GM18951 (cell line): Measurements from ENCODE around the gene ADH7.

Source experiments
- POLR2A ChIP-seq: IDR thresholded peaks from 4 replicates; pipeline ENCODE4 v1.6.1; 2011; ENCODE audit warnings: mild to moderate bottlenecking; ENCODE audit not compliant: insufficient read length, insufficient read depth; ENCODE audit errors: extremely low read depth
- in situ Hi-C: fragments of 300-500 bp; cut with MboI; formaldehyde crosslinking; loops from one replicate; pipeline ENCODE4 v1.12.0; 2022; ENCODE audit warnings: low sequenced_read_pairs, mixed read lengths, inconsistent platforms; ENCODE audit not compliant: unreplicated experiment

ADH7 gene

DNA sequence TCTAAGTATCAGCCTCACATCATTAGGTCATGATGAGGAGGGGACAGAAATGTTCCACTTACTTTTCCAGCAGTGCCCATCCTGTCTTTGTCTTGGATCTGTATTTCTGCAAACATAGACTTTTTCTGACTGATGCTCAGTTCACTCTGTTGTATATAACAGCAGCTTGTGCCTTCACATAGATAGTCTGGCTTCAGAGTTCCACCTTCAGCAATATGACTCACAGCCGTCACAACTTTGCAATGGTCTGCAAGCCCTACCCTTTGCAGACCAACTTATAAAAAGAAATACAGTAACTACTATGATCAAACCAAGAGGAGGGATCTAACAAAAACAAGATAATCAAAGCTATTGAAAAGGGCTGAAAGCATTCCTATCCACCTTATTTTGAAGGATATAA, at the start of gene ADH7:
TSS of gene ADH7 (minus strand) at position 189 of the 400 bp plus-strand sequence. CDS start at position 80, 109 bp downstream.
- in situ Hi-C loops, result no loop called here
- no peak for TF ChIP-seq POLR2A

DNA sequence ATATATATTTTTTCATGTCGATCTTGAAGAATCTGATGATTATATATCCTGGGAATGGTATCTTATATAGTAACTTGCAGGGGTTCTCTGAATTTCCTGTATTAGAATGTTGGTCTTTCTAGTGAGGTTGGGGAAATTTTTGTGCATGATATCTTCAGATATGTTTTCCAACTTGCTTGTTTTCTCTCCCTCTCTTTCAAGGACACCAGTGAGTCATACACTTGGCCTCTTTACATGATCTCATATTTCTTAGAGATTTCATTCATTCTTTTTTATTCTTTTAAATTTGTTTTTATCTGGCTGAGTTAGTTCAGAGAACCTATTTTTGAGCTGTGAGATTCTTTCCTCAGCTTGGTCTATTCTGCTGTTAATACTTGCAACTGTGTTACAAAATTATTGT, 48.5 kb upstream of the ADH7 start:
- in situ Hi-C loops, result no loop called here
- TF ChIP-seq POLR2A, result no peak

DNA sequence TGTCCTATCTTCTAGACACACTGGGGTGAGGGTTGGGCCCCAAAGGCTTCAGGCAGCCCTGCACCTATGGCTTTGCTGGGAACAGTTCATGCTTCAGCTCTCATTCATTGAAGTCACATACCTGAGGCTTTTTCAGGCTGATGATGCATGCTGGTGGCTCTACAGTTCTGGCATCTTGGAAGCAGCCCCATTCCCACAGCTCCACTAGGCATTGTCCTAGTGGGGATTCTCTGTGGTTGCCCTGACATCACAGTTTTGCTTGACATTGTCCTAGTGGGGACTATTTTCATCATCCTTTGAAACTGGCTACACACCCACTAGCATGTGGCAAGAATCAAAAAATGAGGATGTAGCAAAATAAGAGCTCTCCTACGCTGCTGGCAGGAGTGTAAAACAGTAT, 38.0 kb upstream of the ADH7 start:
- in situ Hi-C loops, result no loop called here
- no peak for TF ChIP-seq POLR2A

DNA sequence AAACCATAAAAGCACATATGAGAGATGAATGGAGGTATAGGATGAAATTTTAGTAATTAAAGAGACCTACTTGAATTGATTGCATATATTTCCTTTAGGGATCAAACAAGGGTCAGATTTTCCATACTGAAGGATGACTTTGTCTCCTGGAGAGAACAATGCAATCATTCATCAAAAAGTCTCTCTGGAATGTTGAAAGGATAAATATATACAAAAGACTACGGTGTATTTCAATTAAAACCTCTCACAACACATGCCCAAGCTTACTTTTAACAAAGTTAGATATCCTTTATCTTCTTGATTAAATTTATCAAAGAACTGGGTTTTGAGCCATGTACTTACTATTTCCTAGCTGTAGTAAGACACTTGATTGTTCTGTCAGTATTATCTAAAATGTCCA, 36.8 kb upstream of the ADH7 start:
- TF ChIP-seq POLR2A, result no peak
- in situ Hi-C loops, result no loop called here

DNA sequence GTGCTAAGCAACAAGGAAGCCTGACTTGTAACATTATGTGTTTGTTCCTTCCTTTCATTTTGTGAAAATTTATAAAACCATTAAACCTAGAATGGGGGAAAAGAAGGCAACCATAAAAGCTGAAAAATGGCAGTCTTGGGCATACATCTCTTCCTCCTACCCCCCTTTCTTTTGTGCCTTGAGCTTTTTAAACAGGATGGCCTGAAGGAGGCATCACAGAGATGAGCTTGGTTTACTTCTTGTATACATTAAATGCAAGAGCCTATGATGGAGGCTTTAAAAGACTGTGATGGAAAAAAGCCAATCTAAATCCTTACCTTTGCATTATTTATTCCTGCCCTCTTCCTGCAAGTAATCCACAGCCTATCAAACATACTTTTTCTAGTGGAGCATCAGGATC, 36.2 kb upstream of the ADH7 start:
- TF ChIP-seq POLR2A, result no peak
- in situ Hi-C loops, result no loop called here

DNA sequence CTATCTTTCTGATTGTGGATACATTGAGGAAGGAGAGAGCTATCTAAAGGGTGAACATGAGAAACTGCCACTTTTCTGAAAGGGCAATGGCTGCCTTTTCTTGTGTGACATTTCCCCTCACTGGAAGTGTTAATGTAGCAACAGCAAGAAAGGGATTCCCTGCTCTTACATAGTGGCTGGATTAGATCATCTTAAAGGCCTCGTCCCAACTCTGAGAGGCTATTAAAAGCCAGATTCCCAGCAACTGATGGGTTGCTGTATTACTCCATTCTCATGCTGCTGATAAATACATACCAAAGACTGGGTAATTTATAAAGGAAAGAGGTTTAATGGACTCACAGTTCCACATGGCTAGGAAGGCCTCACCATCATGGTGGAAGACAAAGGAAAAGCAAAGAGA, 33.7 kb upstream of the ADH7 start:
- no peak for TF ChIP-seq POLR2A

DNA sequence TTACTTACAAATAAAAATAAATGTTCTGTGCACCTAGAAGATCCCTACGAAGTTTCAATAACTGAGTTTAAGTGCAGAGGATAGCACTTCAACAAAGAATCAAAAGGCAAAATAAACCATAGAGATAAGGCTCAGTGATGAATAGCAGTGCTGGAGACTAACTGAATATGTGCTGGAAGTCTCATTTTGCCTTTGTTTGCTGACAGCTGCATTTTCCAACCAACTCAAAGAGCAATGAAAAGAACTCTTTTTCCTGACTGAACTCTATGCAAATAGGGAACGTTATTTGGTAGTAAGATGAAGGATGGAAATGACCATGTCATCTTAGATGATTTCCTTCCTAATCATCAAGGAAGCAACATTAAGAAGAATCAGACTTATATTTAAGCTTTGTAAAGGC, 32.7 kb upstream of the ADH7 start:
- in situ Hi-C loops, result loop anchor here (10.0 kb wide), 1 partner anchor 343 kb away; no protein-coding TSS in a partner anchor
- TF ChIP-seq POLR2A, result no peak

More for the DNA sequence above, 33.7 kb upstream of the ADH7 start:
- in situ Hi-C loops, result loop anchor here (10.0 kb wide), 1 partner anchor 344 kb away; no protein-coding TSS in a partner anchor

DNA sequence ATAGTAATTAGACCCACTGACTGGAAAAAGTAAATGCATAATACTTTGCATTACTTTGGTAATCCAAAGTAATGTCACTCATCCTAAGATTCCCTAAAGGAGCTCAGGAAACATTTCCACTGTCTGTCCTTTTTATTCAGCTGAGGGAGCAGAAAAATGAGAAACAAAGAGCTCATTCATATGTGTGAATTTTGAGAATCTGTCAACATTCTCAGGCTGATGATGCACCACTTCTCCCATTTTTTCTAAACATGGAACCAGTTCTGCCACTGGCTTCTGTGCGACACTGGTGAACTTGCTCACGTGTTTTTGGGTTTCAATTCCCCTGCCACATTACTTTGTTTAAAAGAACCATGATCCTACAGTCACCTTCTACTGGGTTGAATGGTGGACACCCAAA, 28.4 kb upstream of the ADH7 start:
- in situ Hi-C loops, result loop anchor here (10.0 kb wide), 1 partner anchor 339 kb away; no protein-coding TSS in a partner anchor
- no peak for TF ChIP-seq POLR2A

DNA sequence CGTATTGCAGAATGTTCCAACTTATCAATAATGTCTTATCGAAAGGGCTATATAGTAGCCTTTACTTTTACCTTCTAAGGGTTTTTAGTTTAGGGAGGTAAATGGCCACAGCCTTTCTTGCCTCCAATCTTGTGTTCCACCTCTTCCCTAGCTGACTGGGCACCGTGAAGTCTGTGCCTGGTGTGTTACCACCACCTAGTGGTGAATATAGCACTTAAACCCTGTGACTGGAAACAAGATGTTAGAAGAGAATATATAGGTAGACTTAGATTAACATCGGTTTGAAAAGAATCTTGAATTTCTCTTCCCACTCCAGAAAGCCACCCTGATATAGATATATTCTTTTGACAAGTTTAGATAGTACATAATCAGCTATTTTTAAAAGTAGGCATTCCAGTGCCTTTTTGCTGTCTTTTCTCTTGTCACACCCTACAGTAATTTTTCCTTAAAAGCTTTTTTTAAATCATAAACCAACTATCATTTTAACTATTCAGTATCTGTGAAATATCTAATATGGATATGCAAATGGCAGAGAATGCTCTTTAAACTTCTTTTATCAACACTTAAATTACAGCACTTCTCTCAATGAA, 27.8 kb upstream of the ADH7 start:
- in situ Hi-C loops, result loop anchor here (10.0 kb wide), 1 partner anchor 338 kb away; no protein-coding TSS in a partner anchor
- TF ChIP-seq POLR2A, result no peak

DNA sequence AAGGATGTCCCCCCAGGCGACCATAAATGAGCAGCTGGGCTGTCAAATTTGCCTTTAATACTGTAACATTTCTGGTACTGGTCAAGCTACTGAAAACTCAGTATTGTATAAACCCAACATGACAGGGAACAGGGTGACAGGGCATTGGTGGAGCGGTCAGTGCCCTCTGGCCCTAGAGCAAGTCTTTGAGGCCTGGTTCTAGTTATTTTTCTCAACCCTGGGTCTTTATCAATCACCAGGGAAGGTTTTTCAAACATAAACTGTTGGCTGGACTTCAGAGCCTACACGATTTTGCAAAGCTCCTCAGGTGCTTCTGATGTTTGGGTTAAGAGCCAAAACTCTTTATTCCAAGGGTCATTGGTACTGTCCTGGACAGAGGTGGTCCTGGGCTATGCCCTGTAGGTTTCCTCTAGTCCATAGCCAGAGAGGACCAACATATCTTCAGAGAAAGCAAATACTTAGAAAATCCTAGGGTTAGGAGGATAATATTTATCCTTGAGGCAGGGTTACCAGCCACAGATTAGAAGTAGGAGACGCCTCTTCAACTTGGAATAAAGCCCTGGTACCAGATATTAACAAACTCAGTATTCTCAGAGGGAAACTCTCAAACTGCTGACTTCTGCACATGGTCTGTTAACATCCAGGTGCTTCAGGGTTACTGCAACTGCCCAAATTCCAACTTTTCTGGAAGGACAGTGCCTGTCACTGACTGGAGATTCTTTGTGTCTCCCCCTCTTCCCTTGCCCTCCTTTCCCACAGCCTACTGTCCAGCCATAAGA, 26.7 kb upstream of the ADH7 start:
- in situ Hi-C loops, result loop anchor here (10.0 kb wide), 1 partner anchor 337 kb away; no protein-coding TSS in a partner anchor
- TF ChIP-seq POLR2A, result no peak

DNA sequence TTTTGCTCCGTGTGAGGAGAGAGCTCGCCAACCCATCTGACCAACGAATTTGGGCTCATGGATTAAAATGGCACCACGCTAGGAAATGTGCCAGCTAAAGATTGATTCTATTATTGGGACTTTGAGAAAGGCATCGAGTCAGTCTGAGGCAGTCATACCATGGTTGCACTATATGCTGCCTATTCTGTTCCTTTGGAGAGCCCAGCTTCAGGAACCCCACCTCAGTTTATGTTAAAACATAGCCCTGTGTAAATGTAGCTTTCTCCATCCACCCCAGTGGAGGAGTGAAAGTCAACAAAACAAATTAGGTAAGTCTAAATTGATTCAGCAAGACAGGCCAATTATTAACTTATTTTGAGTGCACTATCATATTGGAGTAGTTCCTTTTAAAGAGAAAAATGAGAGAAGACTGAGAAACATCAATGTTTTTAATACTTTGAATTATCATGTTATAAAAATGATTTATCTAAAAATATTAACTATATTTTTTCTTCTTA, 24.5 kb upstream of the ADH7 start:
- no peak for TF ChIP-seq POLR2A
- in situ Hi-C loops, result loop anchor here (10.0 kb wide), 1 partner anchor 335 kb away; no protein-coding TSS in a partner anchor

DNA sequence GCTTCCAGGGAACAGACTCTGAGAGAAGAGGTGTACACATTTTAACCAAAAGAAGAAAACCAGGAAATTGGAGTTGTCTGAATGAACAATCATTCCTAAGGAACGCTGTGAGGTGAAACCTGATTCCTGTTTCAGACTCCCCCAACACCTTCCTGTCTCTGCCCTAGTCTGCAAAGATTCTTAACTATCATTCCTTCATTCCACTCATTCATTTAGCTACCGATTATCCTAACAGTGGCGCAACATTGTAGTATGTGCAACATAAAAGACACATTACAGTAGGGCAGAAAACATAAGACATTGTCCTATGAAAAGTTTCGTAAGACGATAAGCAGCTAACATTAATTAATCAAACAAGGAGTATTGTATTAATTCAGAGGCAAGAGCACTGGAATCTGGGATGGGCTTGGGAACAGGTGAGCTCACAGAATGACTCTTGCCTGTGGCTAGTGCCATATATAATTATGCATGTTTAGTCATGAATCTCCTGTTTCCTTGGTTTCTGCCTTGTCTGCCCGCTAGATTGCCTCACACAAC, 23.8 kb upstream of the ADH7 start:
- in situ Hi-C loops, result no loop called here
- TF ChIP-seq POLR2A, result no peak

DNA sequence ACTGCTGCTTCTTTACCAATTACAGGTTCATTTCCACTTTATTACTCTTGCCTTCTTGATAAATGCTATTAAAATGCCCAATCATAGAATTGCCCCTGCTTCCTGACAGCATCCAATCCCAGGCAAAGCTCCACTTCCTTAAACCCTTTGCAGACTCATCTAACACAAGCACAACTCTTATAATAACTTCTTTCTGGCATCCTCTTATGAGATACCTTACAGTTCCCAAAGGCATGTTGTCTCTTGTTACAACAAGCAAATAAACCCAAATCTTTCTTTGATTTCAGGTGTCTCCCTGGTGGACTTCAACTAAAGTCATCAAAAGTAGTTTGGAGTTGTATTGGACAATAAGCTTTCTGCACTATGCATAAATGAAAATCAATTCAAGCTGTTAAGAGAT, 22.5 kb upstream of the ADH7 start:
- no peak for TF ChIP-seq POLR2A
- in situ Hi-C loops, result no loop called here
